D341Med (cell line): ENCODE results near the gene HOXA11.

Experiments used
- DNase-seq: peaks from one replicate; pipeline ENCODE4 v3.0.0; 2012; ENCODE audit warnings: low spot score

Gene HOXA11

DNA sequence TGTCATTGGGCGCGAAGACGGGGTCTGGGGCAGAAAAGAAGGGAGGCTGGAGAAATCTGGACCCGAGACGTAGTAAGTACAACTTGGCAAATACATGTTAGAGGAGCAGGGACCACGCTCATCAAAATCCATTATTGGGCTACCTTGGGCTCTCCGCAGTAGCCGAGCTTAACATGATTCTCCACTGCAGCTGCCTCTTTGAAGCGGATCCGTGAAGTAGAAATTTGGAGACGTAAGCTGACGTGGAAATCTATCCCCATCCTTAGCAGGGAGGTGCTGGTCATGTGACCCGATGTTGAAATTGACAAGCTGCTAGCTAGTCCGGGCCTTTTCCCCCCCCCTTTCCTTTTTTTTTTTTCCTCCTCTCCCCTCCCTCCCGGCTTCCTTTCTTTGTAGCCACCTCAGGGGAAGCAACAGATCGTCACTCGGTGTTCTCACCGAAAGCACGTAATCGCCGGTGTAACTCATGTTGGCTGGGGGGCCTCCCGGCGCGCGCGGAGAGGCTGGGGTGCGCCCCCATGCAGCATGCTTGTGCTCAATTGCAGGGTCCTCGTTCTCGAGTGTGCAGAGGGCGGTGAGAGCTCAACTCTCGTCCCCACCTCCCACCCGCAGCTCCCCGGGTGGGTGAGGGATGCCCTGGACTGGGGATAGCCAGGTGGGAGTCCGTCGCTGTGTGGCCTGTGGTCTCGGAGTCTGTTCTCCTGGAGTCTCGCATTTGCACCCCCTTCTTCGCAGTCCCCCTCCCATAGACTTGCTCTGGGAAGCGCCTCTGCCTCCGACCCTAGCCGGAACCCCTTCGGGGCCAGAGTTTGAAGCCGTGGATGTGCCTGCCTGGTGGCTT, at the start of gene HOXA11:
Gene HOXA11 (minus strand): TSS at position 220 of the 841 bp plus-strand sequence. CDS start 88 bp downstream, at position 132.
- no peak for DNase-seq

- no peak for DNase-seq
These were observed 44.4 kb upstream of the HOXA11 start for GRCh38 chr7:27229448-27229847.

GRCh38 chr7:27224983-27225934, 40.2 kb upstream of the HOXA11 start:
- DNase-seq, result peak; percentile 83

DNA sequence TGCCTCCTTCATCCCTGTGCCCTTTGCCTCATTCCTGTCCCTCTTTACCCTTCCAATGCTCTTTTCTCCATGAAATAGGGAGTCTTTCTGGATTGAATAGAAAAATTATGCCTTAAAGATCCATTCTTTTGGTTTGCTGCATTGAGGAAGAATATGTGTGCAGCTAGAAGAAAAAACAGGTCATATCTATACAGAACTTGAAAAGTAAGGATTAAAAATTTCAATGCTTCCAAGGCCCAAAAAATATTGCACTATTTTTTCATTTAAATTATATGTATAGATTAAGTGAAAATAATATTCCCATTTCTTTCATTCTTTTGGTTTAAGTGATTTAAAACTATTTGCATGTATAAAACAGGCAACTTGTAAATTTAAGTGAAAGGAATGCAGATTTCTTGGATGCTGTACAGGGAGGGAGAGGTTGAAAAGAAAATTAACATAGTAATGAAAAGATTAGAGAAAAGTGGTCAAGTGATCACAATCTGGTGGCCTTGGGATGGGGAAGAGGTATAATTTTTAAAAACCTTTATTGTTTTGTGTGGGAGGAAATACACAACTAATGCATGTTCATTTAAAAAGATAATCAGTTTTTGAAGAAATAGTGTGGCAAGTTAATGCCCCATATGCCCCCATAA, 39.0 kb upstream of the HOXA11 start:
- DNase-seq, result no peak

DNA sequence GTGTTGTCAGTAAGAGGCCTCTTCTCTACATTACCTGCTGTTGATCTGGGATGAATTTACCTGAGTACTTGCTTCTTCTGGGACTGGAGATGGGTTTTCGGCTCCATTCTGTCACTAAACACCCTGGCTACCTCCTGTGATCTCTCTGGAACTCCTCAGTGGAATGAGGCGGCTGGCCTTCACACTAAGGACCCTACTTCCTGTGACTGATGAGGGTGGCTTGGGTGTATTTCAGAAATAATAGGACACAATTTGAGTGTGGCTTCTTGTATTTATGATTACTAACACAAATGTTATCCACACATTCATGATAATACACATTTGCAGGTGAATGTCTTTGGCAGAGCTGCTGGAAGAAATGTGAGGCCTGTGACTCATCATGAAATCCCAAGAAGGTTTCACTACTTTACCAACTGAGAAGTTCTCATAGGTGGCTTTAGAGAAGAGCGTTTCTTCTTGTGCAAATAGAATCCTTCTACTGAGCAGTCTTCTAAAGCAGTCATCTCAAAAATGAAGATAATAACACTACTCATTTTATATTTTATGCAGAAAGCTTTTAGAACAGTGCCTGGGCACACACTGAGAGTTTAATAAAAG, 36.3 kb upstream of the HOXA11 start:
- no peak for DNase-seq

GRCh38 chr7:27220440-27220955, 35.5 kb upstream of the HOXA11 start:
- DNase-seq, result no peak

- DNase-seq, result no peak
These were observed 34.8 kb upstream of the HOXA11 start for GRCh38 chr7:27219821-27220220.

- no peak for DNase-seq
These were observed 32.9 kb upstream of the HOXA11 start for GRCh38 chr7:27217951-27218350.

GRCh38 chr7:27215356-27215755, 30.3 kb upstream of the HOXA11 start:
- DNase-seq, result no peak

- DNase-seq, result no peak
These were observed 29.4 kb upstream of the HOXA11 start for GRCh38 chr7:27214239-27214950.

GRCh38 chr7:27213433-27214238, 28.6 kb upstream of the HOXA11 start:
- DNase-seq, result no peak

DNA sequence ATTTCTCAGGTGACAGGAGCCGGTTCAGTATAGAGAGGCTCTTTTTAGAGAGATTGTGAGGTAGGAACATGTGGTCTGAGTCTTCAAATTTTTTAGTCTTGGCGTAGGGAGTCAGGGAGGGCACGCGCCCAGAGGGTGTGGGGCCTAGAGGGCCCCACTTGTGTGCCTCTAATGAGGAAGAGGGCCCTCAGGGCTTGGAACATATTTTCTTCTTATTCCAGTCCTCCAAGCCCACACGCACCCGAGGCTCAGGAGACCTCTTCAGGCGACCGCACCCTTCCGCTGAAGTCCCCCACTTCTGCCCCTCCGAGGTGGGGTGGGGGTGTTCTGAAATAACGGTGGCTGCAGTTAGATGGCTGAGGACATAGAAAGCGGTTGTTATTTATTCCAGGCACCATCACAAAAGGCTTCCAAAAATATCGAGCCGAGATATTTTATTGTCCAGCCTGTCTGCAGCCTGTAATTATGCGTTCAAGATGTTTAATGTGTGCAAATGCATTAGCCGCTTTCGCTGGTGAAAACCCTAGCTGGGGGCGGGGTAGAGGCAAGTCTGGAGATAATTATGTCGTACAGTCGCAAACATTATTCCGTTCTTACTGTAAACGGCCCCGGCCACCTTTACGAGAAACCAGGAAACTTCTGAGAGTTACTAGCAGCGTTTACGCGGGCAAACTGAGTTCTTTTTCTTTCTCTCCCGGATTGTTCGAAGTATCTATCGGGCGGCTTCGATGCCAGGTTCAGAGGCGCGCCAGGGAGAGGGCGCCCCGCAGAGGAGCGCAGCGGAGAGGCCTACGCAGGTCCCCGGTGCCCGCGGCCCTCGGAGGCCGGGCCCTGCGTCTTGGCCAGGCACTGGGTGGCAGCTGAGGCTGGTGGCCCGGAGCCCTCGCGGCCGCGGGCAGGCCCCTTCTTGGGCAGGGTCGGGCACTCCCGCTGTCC, 27.7 kb upstream of the HOXA11 start:
- DNase-seq, result no peak

GRCh38 chr7:27211764-27212204, 26.8 kb upstream of the HOXA11 start:
- DNase-seq, result no peak

GRCh38 chr7:27211084-27211446, 26.0 kb upstream of the HOXA11 start:
- DNase-seq, result no peak

DNA sequence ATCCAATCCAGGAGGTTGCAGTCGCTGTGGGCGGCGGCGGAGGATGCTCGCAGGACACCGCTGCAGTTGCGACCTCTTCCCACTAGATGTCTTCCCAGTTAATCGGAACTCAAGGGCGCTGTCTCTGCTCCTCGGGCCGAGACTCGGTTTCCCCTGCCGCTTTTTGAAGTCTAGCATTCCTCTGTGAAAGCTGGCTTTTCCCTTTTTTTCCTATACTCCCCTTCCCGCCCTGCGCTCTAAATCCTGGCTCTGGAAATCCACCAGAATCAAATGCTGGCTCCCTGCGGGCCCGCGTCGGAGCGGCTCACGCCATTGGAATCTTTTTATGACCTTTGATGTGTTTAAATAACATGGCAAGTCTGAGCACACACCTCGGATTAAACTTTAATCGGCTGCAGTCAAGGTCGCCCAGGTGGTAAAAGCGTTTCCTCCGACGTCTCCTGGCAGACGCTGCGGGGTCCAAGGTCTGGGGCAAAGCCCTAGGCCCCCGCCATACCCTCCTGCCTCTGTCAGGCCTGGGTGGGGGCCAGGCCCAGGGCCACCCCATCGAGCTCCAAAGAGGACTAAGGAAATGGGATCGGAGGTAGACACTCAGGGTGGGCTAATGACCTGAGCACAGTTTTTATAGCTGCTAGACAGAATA, 25.5 kb upstream of the HOXA11 start:
- DNase-seq, result peak; percentile 80

- DNase-seq, result no peak
These were observed 25.0 kb upstream of the HOXA11 start for GRCh38 chr7:27209933-27210440.

GRCh38 chr7:27208998-27209397, 24.0 kb upstream of the HOXA11 start:
- no peak for DNase-seq

GRCh38 chr7:27207348-27207985, 22.4 kb upstream of the HOXA11 start:
- no peak for DNase-seq
